D721Med (cell line): ENCODE data around the gene MTOR.

ENCODE experiments used
- DNase-seq: peaks from one replicate; pipeline ENCODE4 v3.0.0; 2011; ENCODE audit warnings: low spot score; ENCODE audit not compliant: insufficient read length
- FAIRE-seq: peaks from 2 replicates; lab custom pipeline; 2011; peaks lifted over from hg19 to GRCh38; lab: Jason Lieb, UNC
- TF ChIP-seq, protein P1 (sequence below): IDR thresholded peaks from 2 replicates; pipeline ENCODE4 v1.5.1; 2012; ENCODE audit warnings: mild to moderate bottlenecking, control low read depth; ENCODE audit not compliant: insufficient read depth; ENCODE audit errors: missing control alignments

The MTOR gene

DNA sequence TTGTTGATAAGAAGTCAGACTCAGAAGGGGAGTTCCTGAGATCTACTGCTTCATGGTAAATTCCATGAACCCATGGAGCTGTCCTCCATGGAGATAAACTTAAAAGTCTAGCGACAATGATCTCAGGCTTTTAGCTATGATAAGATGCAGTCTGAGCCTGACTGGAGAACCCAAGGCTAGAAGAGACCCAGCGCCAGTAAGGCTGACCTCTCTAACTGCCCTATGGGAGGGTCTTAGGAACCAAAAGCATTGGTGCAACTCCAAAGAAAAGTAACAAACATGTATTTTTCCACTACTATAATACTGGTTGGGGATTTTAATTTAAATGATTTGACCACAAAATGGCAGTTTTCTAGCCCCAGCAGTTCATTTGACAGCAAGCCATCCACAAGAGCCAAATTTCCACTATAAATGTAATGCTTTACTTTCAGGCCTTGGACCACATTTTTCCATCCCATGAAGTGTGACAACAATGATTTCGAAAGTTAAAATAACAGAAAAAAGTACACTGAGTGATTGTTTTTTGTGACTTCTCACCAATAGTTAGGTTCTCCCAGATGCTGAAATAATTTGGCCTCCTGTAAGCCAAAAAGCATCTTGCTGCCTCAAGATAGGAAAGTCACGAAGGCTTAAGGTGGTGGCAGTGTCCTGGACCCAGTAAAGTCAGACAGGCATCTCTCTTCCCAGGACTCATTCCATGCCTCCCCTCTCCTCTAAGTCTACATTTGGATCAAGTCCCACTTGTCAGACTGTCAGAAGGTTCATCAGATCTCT is 119.5 kb downstream of the MTOR start:
- TF ChIP-seq, protein P1, sequence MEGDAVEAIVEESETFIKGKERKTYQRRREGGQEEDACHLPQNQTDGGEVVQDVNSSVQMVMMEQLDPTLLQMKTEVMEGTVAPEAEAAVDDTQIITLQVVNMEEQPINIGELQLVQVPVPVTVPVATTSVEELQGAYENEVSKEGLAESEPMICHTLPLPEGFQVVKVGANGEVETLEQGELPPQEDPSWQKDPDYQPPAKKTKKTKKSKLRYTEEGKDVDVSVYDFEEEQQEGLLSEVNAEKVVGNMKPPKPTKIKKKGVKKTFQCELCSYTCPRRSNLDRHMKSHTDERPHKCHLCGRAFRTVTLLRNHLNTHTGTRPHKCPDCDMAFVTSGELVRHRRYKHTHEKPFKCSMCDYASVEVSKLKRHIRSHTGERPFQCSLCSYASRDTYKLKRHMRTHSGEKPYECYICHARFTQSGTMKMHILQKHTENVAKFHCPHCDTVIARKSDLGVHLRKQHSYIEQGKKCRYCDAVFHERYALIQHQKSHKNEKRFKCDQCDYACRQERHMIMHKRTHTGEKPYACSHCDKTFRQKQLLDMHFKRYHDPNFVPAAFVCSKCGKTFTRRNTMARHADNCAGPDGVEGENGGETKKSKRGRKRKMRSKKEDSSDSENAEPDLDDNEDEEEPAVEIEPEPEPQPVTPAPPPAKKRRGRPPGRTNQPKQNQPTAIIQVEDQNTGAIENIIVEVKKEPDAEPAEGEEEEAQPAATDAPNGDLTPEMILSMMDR, result no peak
- FAIRE-seq (no peak), DNase-seq (no peak)

DNA sequence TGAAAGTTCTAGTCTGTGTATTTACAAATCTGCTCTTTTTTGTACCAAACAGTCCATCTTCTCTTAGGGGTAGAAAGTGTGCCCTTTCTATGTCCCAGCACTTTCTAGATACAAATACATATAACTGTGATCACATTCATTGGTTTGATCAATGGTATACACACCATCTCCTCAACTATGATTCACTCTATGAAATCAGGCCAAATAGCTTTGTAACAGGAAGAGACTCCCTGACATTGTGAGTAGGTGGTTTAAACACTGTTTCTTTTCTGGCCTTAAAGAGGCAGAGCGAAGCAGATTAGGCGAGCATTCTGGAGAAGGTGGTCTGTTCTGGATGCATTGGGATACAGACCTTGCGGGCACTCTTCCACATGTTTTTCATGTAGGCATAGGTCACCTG is 123.4 kb downstream of the MTOR start:
- TF ChIP-seq, protein P1, result no peak
- FAIRE-seq, result no peak
- DNase-seq, result no peak

DNA sequence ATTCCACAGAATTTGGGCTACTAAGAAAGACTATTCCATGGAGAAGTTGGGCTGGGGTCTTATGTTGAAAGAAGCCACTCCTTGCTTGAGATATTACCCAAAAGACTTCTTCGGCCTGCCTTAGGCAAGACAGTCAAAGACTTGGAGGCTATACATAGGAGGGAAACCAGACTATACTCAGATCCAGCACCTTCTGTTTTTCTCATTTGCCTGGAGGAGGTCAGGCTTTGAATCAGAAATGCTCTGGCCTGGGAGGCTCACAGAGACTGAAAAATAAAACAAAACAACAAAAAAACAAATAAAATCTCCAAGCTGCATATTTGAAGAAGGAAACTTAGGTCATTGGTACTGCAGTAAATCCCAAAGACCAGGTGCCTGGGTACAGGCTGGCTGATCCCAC is 124.3 kb downstream of the MTOR start:
- TF ChIP-seq, protein P1, result no peak
- DNase-seq (no peak), FAIRE-seq (no peak)

DNA sequence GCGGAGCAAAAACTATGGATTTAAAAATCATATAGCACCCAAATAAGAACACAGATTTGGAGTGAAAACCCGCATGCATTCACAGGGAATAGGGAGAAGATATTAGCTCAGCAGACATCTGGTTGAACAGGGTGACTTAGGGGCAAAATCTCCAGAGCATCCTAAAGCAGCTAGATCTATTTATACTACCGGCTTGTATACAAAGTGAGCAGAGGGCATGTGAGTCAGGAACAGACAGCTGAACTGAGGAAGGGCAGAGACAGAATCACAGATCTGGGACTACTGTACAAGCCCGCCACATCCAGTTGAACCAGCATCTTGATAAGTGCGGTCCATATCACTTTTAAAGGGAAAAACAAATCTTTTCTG is 127.5 kb downstream of the MTOR start:
- TF ChIP-seq, protein P1, result no peak
- DNase-seq, result no peak
- no peak for FAIRE-seq

DNA sequence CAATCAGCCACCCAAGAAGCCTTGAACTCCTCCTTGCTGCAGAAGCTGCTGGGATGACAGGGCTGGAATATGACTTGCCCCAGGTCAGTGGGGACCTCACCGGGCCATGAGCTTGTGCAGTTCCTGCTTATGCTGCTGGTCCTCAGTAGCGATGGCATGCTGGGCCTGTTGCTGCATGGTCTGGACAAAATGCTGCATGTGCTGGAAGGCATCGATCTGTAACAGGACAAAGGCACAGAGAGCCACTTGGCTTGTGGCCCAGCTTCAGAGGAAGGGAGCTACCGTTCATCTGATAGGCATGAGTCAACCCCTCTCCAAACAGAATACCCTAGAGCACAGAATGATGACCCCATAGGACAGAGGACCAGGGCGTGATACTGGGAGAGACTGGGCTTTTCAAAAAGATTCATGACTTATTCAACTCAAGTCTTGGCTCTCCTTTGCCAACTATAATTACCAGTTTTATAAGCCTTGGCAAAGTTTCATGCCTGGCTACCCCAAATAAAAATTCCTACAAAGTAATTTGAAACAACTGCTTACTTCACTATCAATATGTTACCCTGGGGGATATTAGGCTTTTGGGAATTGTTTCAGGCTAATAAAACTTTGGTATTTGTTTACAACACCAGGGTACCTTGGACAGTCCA is 128.0 kb downstream of the MTOR start:
- DNase-seq (no peak), FAIRE-seq (no peak)
- TF ChIP-seq, protein P1, result no peak

DNA sequence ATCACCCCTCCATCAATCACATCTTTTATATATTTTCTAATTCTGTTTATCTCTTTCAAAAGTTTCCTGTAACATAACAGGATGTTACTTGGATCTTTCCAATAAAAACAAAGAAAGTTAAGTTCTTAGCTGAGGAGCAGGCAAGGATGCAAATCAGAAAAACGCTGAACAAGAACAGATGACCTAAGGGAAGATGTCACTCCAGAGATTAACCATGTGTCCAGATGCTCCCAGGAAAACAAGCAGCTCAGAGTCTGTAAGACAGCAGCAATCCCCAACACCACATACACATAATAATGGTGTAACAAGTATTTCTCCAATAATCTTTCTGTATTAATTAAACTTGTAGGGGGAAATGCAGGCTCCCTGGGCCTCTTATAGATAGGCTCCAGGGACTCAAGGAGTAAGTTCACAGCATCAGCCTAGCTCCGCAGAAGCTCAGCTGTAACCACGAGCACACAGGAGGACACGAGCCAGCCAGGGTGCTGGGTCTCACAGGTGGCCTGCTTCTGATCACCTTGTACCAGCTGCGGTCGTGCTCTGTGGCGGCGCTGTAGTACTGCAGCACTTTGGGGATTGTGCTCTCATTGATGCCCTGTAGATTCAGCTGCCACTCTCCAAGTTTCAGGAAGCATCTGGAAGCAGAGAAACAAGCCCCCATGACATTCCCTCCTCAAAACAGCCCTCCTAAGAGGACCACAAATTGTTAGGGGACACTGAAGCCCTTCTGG is 129.6 kb downstream of the MTOR start:
- FAIRE-seq, result no peak
- TF ChIP-seq, protein P1, result peak; percentile 31
- DNase-seq, result no peak
